Measurements from ENCODE around the gene ZBTB32. TPM values are rescaled to one million over a fixed set of nuclear protein-coding genes. Genes with fewer than 3 reads are reported as not detected.

Gene ZBTB32
- total RNA-seq, 1 donor from 2014 or later, result not detected

- peak overlapping the region; percentile 99 for H3K9ac ChIP-seq (ENCODE audit: low read length)
- H3K79me2 ChIP-seq (ENCODE audit: insufficient read depth, low read length), result peaks cover 40% of the 10 kb centered on the region
- peaks cover 16% of the 10 kb centered on the region for H4K20me1 ChIP-seq (ENCODE audit: insufficient read depth, low read length)
- peak overlapping the region; percentile 100 for H3K4me3 ChIP-seq (ENCODE audit: insufficient read depth, low read depth, low read length)
- TF ChIP-seq, protein P1, sequence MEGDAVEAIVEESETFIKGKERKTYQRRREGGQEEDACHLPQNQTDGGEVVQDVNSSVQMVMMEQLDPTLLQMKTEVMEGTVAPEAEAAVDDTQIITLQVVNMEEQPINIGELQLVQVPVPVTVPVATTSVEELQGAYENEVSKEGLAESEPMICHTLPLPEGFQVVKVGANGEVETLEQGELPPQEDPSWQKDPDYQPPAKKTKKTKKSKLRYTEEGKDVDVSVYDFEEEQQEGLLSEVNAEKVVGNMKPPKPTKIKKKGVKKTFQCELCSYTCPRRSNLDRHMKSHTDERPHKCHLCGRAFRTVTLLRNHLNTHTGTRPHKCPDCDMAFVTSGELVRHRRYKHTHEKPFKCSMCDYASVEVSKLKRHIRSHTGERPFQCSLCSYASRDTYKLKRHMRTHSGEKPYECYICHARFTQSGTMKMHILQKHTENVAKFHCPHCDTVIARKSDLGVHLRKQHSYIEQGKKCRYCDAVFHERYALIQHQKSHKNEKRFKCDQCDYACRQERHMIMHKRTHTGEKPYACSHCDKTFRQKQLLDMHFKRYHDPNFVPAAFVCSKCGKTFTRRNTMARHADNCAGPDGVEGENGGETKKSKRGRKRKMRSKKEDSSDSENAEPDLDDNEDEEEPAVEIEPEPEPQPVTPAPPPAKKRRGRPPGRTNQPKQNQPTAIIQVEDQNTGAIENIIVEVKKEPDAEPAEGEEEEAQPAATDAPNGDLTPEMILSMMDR (IDR thresholded peaks at IDR 0.05; ENCODE audit: insufficient read depth, low read depth, low read length), result no peak
- TF ChIP-seq EZH2 (IDR thresholded peaks at IDR 0.05; ENCODE audit: insufficient read depth, low read length), result no peak
- Mint-ChIP-seq H3K4me3 (ENCODE audit: unreplicated experiment) (peak overlapping the region; percentile 74), H3K27me3 (ENCODE audit: low read depth, unreplicated experiment) (peaks cover 2% of the 10 kb centered on the region), H3K27ac (ENCODE audit: unreplicated experiment) (peak overlapping the region; percentile 88), H3K36me3 (ENCODE audit: low read depth, unreplicated experiment) (peaks cover 20% of the 10 kb centered on the region), H3K4me1 (ENCODE audit: low read depth, unreplicated experiment) (peaks cover 16% of the 10 kb centered on the region), H3K9me3 (ENCODE audit: unreplicated experiment) (no peaks in the 10 kb centered on the region)
- peak overlapping the region; percentile 99 for H3K27ac ChIP-seq (ENCODE audit: low read depth, low read length)
- H3K9me3 ChIP-seq (ENCODE audit: insufficient read depth, low read depth, low read length), result no peaks in the 10 kb centered on the region
- DNase-seq (ENCODE audit: low read depth) (no peak), FAIRE-seq (no peak)
- H3K36me3 ChIP-seq (ENCODE audit: insufficient read depth, low read length), result peaks cover 5% of the 10 kb centered on the region
- H3K4me2 ChIP-seq (ENCODE audit: low read length), result peak overlapping the region; percentile 96
- no peaks in the 10 kb centered on the region for H3K27me3 ChIP-seq (ENCODE audit: insufficient read depth, low read length)
- peaks cover 35% of the 10 kb centered on the region for H3K4me1 ChIP-seq (ENCODE audit: insufficient read depth, low read length)
- no peak overlapping the region for H2AFZ ChIP-seq (ENCODE audit: low read depth, low read length)
Measured at GRCh38 chr19:35755550-35756376, 51.4 kb downstream of the ZBTB32 start.

DNA sequence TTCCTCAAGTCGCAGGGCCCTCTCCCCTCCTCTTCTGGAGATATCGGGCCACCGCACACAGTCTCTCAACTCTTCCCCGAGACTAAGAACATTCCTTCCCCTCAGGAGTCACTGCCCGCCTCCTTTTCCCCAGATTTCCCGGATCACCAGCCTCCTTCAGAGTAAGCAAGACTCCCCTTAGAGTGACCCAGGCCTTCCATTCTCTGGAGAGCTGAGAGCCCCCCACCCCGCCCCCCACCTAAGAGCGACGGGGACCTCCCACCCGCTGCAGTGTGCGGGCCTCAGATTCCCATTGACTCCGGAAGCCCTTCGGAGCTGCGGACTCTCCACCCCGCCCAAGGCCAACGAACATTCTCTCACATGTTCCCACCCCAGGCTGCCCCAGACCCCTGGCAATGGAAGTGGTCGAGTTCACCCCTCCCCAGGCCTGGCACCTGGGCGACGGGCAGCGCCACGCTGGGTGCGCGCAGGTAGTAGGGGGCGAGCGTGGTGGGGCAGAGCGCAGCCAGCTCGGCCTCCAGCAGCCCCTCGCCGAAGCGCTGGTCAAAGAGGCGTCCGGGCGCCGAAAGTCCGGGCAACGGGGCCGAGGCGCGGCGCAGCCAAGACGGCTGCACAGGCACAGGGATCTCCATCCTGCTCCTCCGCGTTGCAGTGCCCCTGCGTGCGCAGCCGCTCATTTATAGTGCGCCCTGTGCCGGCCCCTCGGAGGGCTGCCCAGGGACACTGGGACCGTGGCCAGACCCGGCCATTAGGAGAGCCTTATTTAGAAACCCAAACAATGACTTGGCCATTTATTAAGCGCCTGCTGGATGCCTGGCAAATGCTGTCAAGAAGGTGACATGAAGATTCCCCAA lies 52.2 kb downstream of the ZBTB32 start, which contains the start of gene HSPB6:
TSS of gene HSPB6 (minus strand) at position 653 of the 854 bp plus-strand sequence. CDS start at position 632, 21 bp downstream.
- peak within 1 kb of the TSS; percentile 47 for H2AFZ ChIP-seq (ENCODE audit: low read depth, low read length)

More for the DNA sequence above, 52.2 kb downstream of the ZBTB32 start, which contains the start of gene HSPB6:
- FAIRE-seq (no peak), DNase-seq (ENCODE audit: low read depth) (peak; percentile 29)
- Histone ChIP-seq H3K4me3 (ENCODE audit: insufficient read depth, low read depth, low read length) (peak within 1 kb of the TSS; percentile 100), H3K9me3 (ENCODE audit: insufficient read depth, low read depth, low read length) (no peaks in the 10 kb centered on the region), H3K4me2 (ENCODE audit: low read length) (peak within 1 kb of the TSS; percentile 96), H3K9ac (ENCODE audit: low read length) (peak within 1 kb of the TSS; percentile 99), H4K20me1 (ENCODE audit: insufficient read depth, low read length) (peaks cover 16% of the 10 kb centered on the region), H3K27me3 (ENCODE audit: insufficient read depth, low read length) (no peaks in the 10 kb centered on the region), H3K36me3 (ENCODE audit: insufficient read depth, low read length) (peaks cover 5% of the 10 kb centered on the region), H3K4me1 (ENCODE audit: insufficient read depth, low read length) (peaks cover 35% of the 10 kb centered on the region), H3K27ac (ENCODE audit: low read depth, low read length) (peak within 1 kb of the TSS; percentile 99), H3K79me2 (ENCODE audit: insufficient read depth, low read length) (peaks cover 37% of the 10 kb centered on the region)
- H3K9me3 Mint-ChIP-seq (ENCODE audit: unreplicated experiment), result no peaks in the 10 kb centered on the region
- peaks cover 20% of the 10 kb centered on the region for H3K36me3 Mint-ChIP-seq (ENCODE audit: low read depth, unreplicated experiment)
- H3K27ac Mint-ChIP-seq (ENCODE audit: unreplicated experiment), result peak within 1 kb of the TSS; percentile 97
- H3K27me3 Mint-ChIP-seq (ENCODE audit: low read depth, unreplicated experiment), result peaks cover 2% of the 10 kb centered on the region
- H3K4me1 Mint-ChIP-seq (ENCODE audit: low read depth, unreplicated experiment), result peaks cover 16% of the 10 kb centered on the region
- TF ChIP-seq EZH2 (IDR thresholded peaks at IDR 0.05; ENCODE audit: insufficient read depth, low read length), result no peak
- TF ChIP-seq, protein P1 (IDR thresholded peaks at IDR 0.05; ENCODE audit: insufficient read depth, low read depth, low read length), result no peak
- H3K4me3 Mint-ChIP-seq (ENCODE audit: unreplicated experiment), result peak within 1 kb of the TSS; percentile 95
